ENCODE measurements around the gene WAPL.

Gene WAPL

GRCh38 chr10:86434656-86435055 lies 86.9 kb downstream of the WAPL start:
- H3K18ac ChIP-seq (ENCODE audit: low read length) = no peak overlapping the region
- H4K91ac ChIP-seq (ENCODE audit: low read depth, low read length, poor library complexity) = no peak overlapping the region
- no peak overlapping the region for H2BK5ac ChIP-seq (ENCODE audit: low read length)
- no peaks in the 10 kb centered on the region for H3K9me3 ChIP-seq (replicated peaks in 1 of 2; ENCODE audit: control insufficient read depth in 2 of 2, insufficient read depth in 1 of 2, low read depth in 1 of 2, low read length in 2 of 2)
- H2AK5ac ChIP-seq (ENCODE audit: low read depth, low read length) = no peak overlapping the region
- H3K4me1 ChIP-seq (ENCODE audit: control insufficient read depth in 2 of 2, insufficient read depth in 1 of 2, low read depth in 1 of 2, low read length in 2 of 2) = no peaks in the 10 kb centered on the region
- no peak overlapping the region for H2BK120ac ChIP-seq (ENCODE audit: low read depth, low read length)
- no peak for DNase-seq (ENCODE audit: low spot score)
- H3K9ac ChIP-seq (ENCODE audit: low read depth, low read length, poor library complexity) = no peak overlapping the region
- no peak overlapping the region for H3K4me3 ChIP-seq (ENCODE audit: low read length in 2 of 2)
- H2AFZ ChIP-seq (ENCODE audit: low read length) = no peak overlapping the region
- H3K23ac ChIP-seq (ENCODE audit: low read depth, low read length, poor library complexity) = no peak overlapping the region
- WGBS, 2 donors (ENCODE audit: extremely low coverage in 2 of 2, insufficient read length in 2 of 2, insufficient replicate concordance in 1 of 2) = no CpG with 5 or more reads among the region's 1 CpG
- no peaks in the 10 kb centered on the region for H3K27me3 ChIP-seq (ENCODE audit: control insufficient read depth in 3 of 3, insufficient read depth in 3 of 3, low read depth in 1 of 3, low read length in 3 of 3)
- H3K4ac ChIP-seq (ENCODE audit: low read length) = no peak overlapping the region
- H4K8ac ChIP-seq (ENCODE audit: low read depth, low read length) = no peak overlapping the region
- H3K27ac ChIP-seq (replicated peaks; ENCODE audit: low read length) = no peak overlapping the region
- H3K36me3 ChIP-seq (replicated peaks in 1 of 2; ENCODE audit: control insufficient read depth in 2 of 2, insufficient read depth in 2 of 2, low read length in 2 of 2) = peaks cover 5 to 58% of the 10 kb centered on the region in 2 donors
- no peak overlapping the region for H2BK15ac ChIP-seq (ENCODE audit: low read length)
- no peaks in the 10 kb centered on the region for H3K79me1 ChIP-seq (ENCODE audit: low read depth, low read length)
- no peak overlapping the region for H3K14ac ChIP-seq (ENCODE audit: low read length)
- no peak overlapping the region for H3K4me2 ChIP-seq (ENCODE audit: insufficient read depth, low read length, poor library complexity, severe bottlenecking)
- H2BK12ac ChIP-seq (ENCODE audit: low read length) = no peak overlapping the region

GRCh38 chr10:86423739-86424138 lies 97.9 kb downstream of the WAPL start:
- Histone ChIP-seq H3K4me1 (ENCODE audit: control insufficient read depth in 2 of 2, insufficient read depth in 1 of 2, low read depth in 1 of 2, low read length in 2 of 2) (no peaks in the 10 kb centered on the region), H3K14ac (ENCODE audit: low read length) (no peak overlapping the region), H3K27ac (replicated peaks; ENCODE audit: low read length) (no peak overlapping the region), H3K4ac (ENCODE audit: low read length) (no peak overlapping the region), H3K36me3 (replicated peaks in 1 of 2; ENCODE audit: control insufficient read depth in 2 of 2, insufficient read depth in 2 of 2, low read length in 2 of 2) (no peaks in the 10 kb centered on the region), H3K27me3 (ENCODE audit: control insufficient read depth in 3 of 3, insufficient read depth in 3 of 3, low read depth in 1 of 3, low read length in 3 of 3) (no peaks in the 10 kb centered on the region), H2BK12ac (ENCODE audit: low read length) (no peak overlapping the region), H2BK15ac (ENCODE audit: low read length) (no peak overlapping the region), H2AFZ (ENCODE audit: low read length) (peak overlapping the region; percentile 8), H4K91ac (ENCODE audit: low read depth, low read length, poor library complexity) (no peak overlapping the region), H4K8ac (ENCODE audit: low read depth, low read length) (no peak overlapping the region), H3K18ac (ENCODE audit: low read length) (no peak overlapping the region), H3K4me2 (ENCODE audit: insufficient read depth, low read length, poor library complexity, severe bottlenecking) (no peak overlapping the region), H2AK5ac (ENCODE audit: low read depth, low read length) (no peak overlapping the region), H3K9ac (ENCODE audit: low read depth, low read length, poor library complexity) (no peak overlapping the region), H2BK120ac (ENCODE audit: low read depth, low read length) (no peak overlapping the region), H2BK5ac (ENCODE audit: low read length) (no peak overlapping the region), H3K79me1 (ENCODE audit: low read depth, low read length) (no peaks in the 10 kb centered on the region), H3K4me3 (ENCODE audit: low read length in 2 of 2) (no peak overlapping the region), H3K9me3 (replicated peaks in 1 of 2; ENCODE audit: control insufficient read depth in 2 of 2, insufficient read depth in 1 of 2, low read depth in 1 of 2, low read length in 2 of 2) (no peaks in the 10 kb centered on the region), H3K23ac (ENCODE audit: low read depth, low read length, poor library complexity) (no peak overlapping the region)
- no CpG with 5 or more reads among the region's 5 CpGs for WGBS, 2 donors (ENCODE audit: extremely low coverage in 2 of 2, insufficient read length in 2 of 2, insufficient replicate concordance in 1 of 2)
- no peak for DNase-seq (ENCODE audit: low spot score)

- Histone ChIP-seq H2BK5ac (ENCODE audit: low read length) (no peak overlapping the region), H4K91ac (ENCODE audit: low read depth, low read length, poor library complexity) (no peak overlapping the region), H4K8ac (ENCODE audit: low read depth, low read length) (no peak overlapping the region), H3K23ac (ENCODE audit: low read depth, low read length, poor library complexity) (no peak overlapping the region), H2AFZ (ENCODE audit: low read length) (no peak overlapping the region), H3K14ac (ENCODE audit: low read length) (no peak overlapping the region), H3K4ac (ENCODE audit: low read length) (no peak overlapping the region), H3K9me3 (replicated peaks in 1 of 2; ENCODE audit: control insufficient read depth in 2 of 2, insufficient read depth in 1 of 2, low read depth in 1 of 2, low read length in 2 of 2) (no peaks in the 10 kb centered on the region), H2BK12ac (ENCODE audit: low read length) (no peak overlapping the region), H3K4me2 (ENCODE audit: insufficient read depth, low read length, poor library complexity, severe bottlenecking) (no peak overlapping the region), H3K4me1 (ENCODE audit: control insufficient read depth in 2 of 2, insufficient read depth in 1 of 2, low read depth in 1 of 2, low read length in 2 of 2) (no peaks in the 10 kb centered on the region), H3K18ac (ENCODE audit: low read length) (no peak overlapping the region), H3K9ac (ENCODE audit: low read depth, low read length, poor library complexity) (no peak overlapping the region), H3K4me3 (ENCODE audit: low read length in 2 of 2) (no peak overlapping the region), H3K36me3 (replicated peaks in 1 of 2; ENCODE audit: control insufficient read depth in 2 of 2, insufficient read depth in 2 of 2, low read length in 2 of 2) (no peaks in the 10 kb centered on the region), H3K27ac (replicated peaks; ENCODE audit: low read length) (no peak overlapping the region), H3K79me1 (ENCODE audit: low read depth, low read length) (no peaks in the 10 kb centered on the region), H2BK120ac (ENCODE audit: low read depth, low read length) (no peak overlapping the region), H3K27me3 (ENCODE audit: control insufficient read depth in 3 of 3, insufficient read depth in 3 of 3, low read depth in 1 of 3, low read length in 3 of 3) (peaks cover 0 to 3% (median 0%) of the 10 kb centered on the region in 3 experiments), H2BK15ac (ENCODE audit: low read length) (no peak overlapping the region), H2AK5ac (ENCODE audit: low read depth, low read length) (no peak overlapping the region)
- WGBS, 2 donors (ENCODE audit: extremely low coverage in 2 of 2, insufficient read length in 2 of 2, insufficient replicate concordance in 1 of 2) = no CpG with 5 or more reads among the region's 2 CpGs
- DNase-seq (ENCODE audit: low spot score) = no peak
These were observed 102.5 kb downstream of the WAPL start for GRCh38 chr10:86419101-86419500.

- Histone ChIP-seq H2BK15ac (ENCODE audit: low read length) (no peak overlapping the region), H3K27ac (replicated peaks; ENCODE audit: low read length) (no peak overlapping the region), H2AFZ (ENCODE audit: low read length) (no peak overlapping the region), H4K91ac (ENCODE audit: low read depth, low read length, poor library complexity) (no peak overlapping the region), H3K4me1 (ENCODE audit: control insufficient read depth in 2 of 2, insufficient read depth in 1 of 2, low read depth in 1 of 2, low read length in 2 of 2) (no peaks in the 10 kb centered on the region), H2BK12ac (ENCODE audit: low read length) (no peak overlapping the region), H3K36me3 (replicated peaks in 1 of 2; ENCODE audit: control insufficient read depth in 2 of 2, insufficient read depth in 2 of 2, low read length in 2 of 2) (no peaks in the 10 kb centered on the region), H3K9me3 (replicated peaks in 1 of 2; ENCODE audit: control insufficient read depth in 2 of 2, insufficient read depth in 1 of 2, low read depth in 1 of 2, low read length in 2 of 2) (no peaks in the 10 kb centered on the region), H3K4me3 (ENCODE audit: low read length in 2 of 2) (no peak overlapping the region), H2BK5ac (ENCODE audit: low read length) (no peak overlapping the region), H3K18ac (ENCODE audit: low read length) (no peak overlapping the region), H3K9ac (ENCODE audit: low read depth, low read length, poor library complexity) (no peak overlapping the region), H3K4me2 (ENCODE audit: insufficient read depth, low read length, poor library complexity, severe bottlenecking) (no peak overlapping the region), H3K4ac (ENCODE audit: low read length) (no peak overlapping the region), H4K8ac (ENCODE audit: low read depth, low read length) (no peak overlapping the region), H3K27me3 (ENCODE audit: control insufficient read depth in 3 of 3, insufficient read depth in 3 of 3, low read depth in 1 of 3, low read length in 3 of 3) (peaks cover 0 to 3% (median 0%) of the 10 kb centered on the region in 3 experiments), H3K14ac (ENCODE audit: low read length) (no peak overlapping the region), H3K23ac (ENCODE audit: low read depth, low read length, poor library complexity) (no peak overlapping the region), H2BK120ac (ENCODE audit: low read depth, low read length) (no peak overlapping the region), H2AK5ac (ENCODE audit: low read depth, low read length) (no peak overlapping the region), H3K79me1 (ENCODE audit: low read depth, low read length) (no peaks in the 10 kb centered on the region)
- no CpG with 5 or more reads among the region's 5 CpGs for WGBS, 2 donors (ENCODE audit: extremely low coverage in 2 of 2, insufficient read length in 2 of 2, insufficient replicate concordance in 1 of 2)
- no peak for DNase-seq (ENCODE audit: low spot score)
These were observed 106.0 kb downstream of the WAPL start for GRCh38 chr10:86415583-86415982.

Measured in neuronal stem cell (in vitro differentiated cells).